DMS 273 (cell line): ENCODE data around the gene UBN1.

Experiments
- DNase-seq: peaks from one replicate; lab custom pipeline; 2025; ENCODE audit not compliant: unreplicated experiment; lab: John Stamatoyannopoulos, UW

UBN1 gene

GRCh38 chr16:4820652-4821051 lies 26.6 kb upstream of the UBN1 start:
- DNase-seq = no peak

GRCh38 chr16:4825196-4825595 lies 22.1 kb upstream of the UBN1 start:
- no peak for DNase-seq

GRCh38 chr16:4826526-4826925 lies 20.8 kb upstream of the UBN1 start:
- no peak for DNase-seq

GRCh38 chr16:4826980-4827379 lies 20.3 kb upstream of the UBN1 start:
- no peak for DNase-seq

GRCh38 chr16:4828567-4829321 lies 18.5 kb upstream of the UBN1 start:
- DNase-seq = no peak

- no peak for DNase-seq
Observed at GRCh38 chr16:4830408-4830807, 16.9 kb upstream of the UBN1 start.

- DNase-seq = no peak
Observed at GRCh38 chr16:4831616-4832015, 15.7 kb upstream of the UBN1 start.

- DNase-seq = no peak
Observed at GRCh38 chr16:4832698-4833343, 14.5 kb upstream of the UBN1 start.

- DNase-seq = no peak
Observed at GRCh38 chr16:4833584-4833983, 13.7 kb upstream of the UBN1 start.

- DNase-seq = no peak
Observed at GRCh38 chr16:4836727-4837126, 10.6 kb upstream of the UBN1 start.

GRCh38 chr16:4837733-4838501 lies 9.4 kb upstream of the UBN1 start:
- no peak for DNase-seq

- no peak for DNase-seq
Observed at GRCh38 chr16:4839942-4840341, 7.3 kb upstream of the UBN1 start.

- no peak for DNase-seq
Observed at GRCh38 chr16:4840984-4841383, 6.3 kb upstream of the UBN1 start.

GRCh38 chr16:4846503-4846900 lies 779 bp upstream of the UBN1 start:
- DNase-seq = peak; percentile 59

- peak; percentile 77 for DNase-seq
Observed at GRCh38 chr16:4847774-4848587, 700 bp downstream of the UBN1 start.

GRCh38 chr16:4850211-4850610 lies 2.9 kb downstream of the UBN1 start:
- no peak for DNase-seq

- no peak for DNase-seq
Observed at GRCh38 chr16:4852221-4852872, 5.1 kb downstream of the UBN1 start.

- no peak for DNase-seq
Observed at GRCh38 chr16:4855371-4855770, 8.1 kb downstream of the UBN1 start.

GRCh38 chr16:4855804-4856203 lies 8.5 kb downstream of the UBN1 start:
- no peak for DNase-seq

- no peak for DNase-seq
Observed at GRCh38 chr16:4859190-4859899, 12.1 kb downstream of the UBN1 start.
